ENCODE measurements around the gene AMZ1. TPM values are rescaled to one million over a fixed set of nuclear protein-coding genes. Genes with fewer than 3 reads are reported as not detected.

The AMZ1 gene
- total and polyA plus RNA-seq, 10 of the 15 experiments (the other 5 are each of a cell fraction or from before 2014, with no cell fraction given): 0.02 to 2.0 (median 0.69) TPM

- TF ChIP-seq, protein P1, sequence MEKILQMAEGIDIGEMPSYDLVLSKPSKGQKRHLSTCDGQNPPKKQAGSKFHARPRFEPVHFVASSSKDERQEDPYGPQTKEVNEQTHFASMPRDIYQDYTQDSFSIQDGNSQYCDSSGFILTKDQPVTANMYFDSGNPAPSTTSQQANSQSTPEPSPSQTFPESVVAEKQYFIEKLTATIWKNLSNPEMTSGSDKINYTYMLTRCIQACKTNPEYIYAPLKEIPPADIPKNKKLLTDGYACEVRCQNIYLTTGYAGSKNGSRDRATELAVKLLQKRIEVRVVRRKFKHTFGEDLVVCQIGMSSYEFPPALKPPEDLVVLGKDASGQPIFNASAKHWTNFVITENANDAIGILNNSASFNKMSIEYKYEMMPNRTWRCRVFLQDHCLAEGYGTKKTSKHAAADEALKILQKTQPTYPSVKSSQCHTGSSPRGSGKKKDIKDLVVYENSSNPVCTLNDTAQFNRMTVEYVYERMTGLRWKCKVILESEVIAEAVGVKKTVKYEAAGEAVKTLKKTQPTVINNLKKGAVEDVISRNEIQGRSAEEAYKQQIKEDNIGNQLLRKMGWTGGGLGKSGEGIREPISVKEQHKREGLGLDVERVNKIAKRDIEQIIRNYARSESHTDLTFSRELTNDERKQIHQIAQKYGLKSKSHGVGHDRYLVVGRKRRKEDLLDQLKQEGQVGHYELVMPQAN (conservative IDR thresholded peaks at IDR 0.05): no peak
- TF ChIP-seq RCOR1 (conservative IDR thresholded peaks at IDR 0.05; ENCODE audit: low read depth, low read length) (no peak), MYC (IDR thresholded peaks at IDR 0.05; ENCODE audit: insufficient read depth, insufficient read length, insufficient replicate concordance, low read length, severe bottlenecking) (no peak), EGR1 (IDR thresholded peaks at IDR 0.05; ENCODE audit: borderline replicate concordance in 1 of 2, low read depth in 2 of 2, low read length in 2 of 2) (no peak), USF2 (IDR thresholded peaks at IDR 0.05; ENCODE audit: borderline replicate concordance, low read depth, low read length) (no peak), CHD4 (IDR thresholded peaks at IDR 0.05) (no peak), IRF3 (IDR thresholded peaks at IDR 0.05) (no peak)
- TF ChIP-seq, protein P2, sequence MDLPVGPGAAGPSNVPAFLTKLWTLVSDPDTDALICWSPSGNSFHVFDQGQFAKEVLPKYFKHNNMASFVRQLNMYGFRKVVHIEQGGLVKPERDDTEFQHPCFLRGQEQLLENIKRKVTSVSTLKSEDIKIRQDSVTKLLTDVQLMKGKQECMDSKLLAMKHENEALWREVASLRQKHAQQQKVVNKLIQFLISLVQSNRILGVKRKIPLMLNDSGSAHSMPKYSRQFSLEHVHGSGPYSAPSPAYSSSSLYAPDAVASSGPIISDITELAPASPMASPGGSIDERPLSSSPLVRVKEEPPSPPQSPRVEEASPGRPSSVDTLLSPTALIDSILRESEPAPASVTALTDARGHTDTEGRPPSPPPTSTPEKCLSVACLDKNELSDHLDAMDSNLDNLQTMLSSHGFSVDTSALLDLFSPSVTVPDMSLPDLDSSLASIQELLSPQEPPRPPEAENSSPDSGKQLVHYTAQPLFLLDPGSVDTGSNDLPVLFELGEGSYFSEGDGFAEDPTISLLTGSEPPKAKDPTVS (IDR thresholded peaks at IDR 0.05; ENCODE audit: low read depth, low read length): no peak
Measured at GRCh38 chr7:2717293-2718261, 29.6 kb downstream of the AMZ1 start (continued).

Data from GM12878 (cell line).